Caco-2 (cell line): ENCODE data around the gene PCDH15. TPM values are rescaled to one million over a fixed set of nuclear protein-coding genes. Genes with fewer than 3 reads are reported as not detected.

Source experiments
- BruUV-seq: library from RNA; stranded (reverse); fragments of 400-500 nt; replicated peaks from 2 replicates; lab custom pipeline; 2021; lab: Mats Ljungman, UMichigan
- CTCF ChIA-PET: fragments of 300-600 bp; sonication (Branson Sonifier 250); formaldehyde crosslinking; loops from one replicate; lab custom pipeline; 2022; ENCODE audit warnings: antibody characterized with exemption; lab: Charles Lee
- POLR2A ChIA-PET: fragments of 300-600 bp; sonication (Branson Sonifier 250); formaldehyde crosslinking; loops from one replicate; lab custom pipeline; 2022; ENCODE audit warnings: antibody characterized with exemption; lab: Charles Lee
- DNase-seq, 2 experiments: peaks; one replicate each; pipeline versions ENCODE4 v3.0.0 to v3.0.0-alpha.2; 2020 to 2022
- H3K27me3 ChIP-seq: replicated peaks from 2 replicates; pipeline ENCODE4 v1.6.0; 2011; ENCODE audit warnings: low read length; ENCODE audit not compliant: control insufficient read depth, insufficient read depth
- H3K36me3 ChIP-seq: 2 replicates; pipeline ENCODE4 v1.5.1; 2011; ENCODE audit warnings: low read length; ENCODE audit not compliant: control insufficient read depth, insufficient read depth
- H3K4me1 ChIP-seq: fragments of 250-450 bp; sonication (Bioruptor Pico); 2 replicates; pipeline ENCODE4 v1.5.1; 2020; ENCODE audit warnings: mild to moderate bottlenecking
- H3K4me3 ChIP-seq: 2 replicates; pipeline ENCODE4 v1.5.1; 2011; ENCODE audit warnings: low read depth, mild to moderate bottlenecking, control low read depth, low read length
- H3K9me3 ChIP-seq: fragments of 250-450 bp; sonication (Bioruptor Pico); 2 replicates; pipeline ENCODE4 v1.5.1; 2020; ENCODE audit warnings: mild to moderate bottlenecking, moderate library complexity
- H3K27ac Mint-ChIP-seq: one replicate; pipeline ENCODE4 v1.8.0; 2022; ENCODE audit warnings: mixed read lengths; ENCODE audit not compliant: unreplicated experiment
- H3K27me3 Mint-ChIP-seq: one replicate; pipeline ENCODE4 v1.8.0; 2022; ENCODE audit warnings: mixed read lengths; ENCODE audit not compliant: insufficient read depth, unreplicated experiment
- H3K36me3 Mint-ChIP-seq: one replicate; pipeline ENCODE4 v1.8.0; 2022; ENCODE audit warnings: mild to moderate bottlenecking, mixed read lengths; ENCODE audit not compliant: insufficient read depth, unreplicated experiment
- H3K4me1 Mint-ChIP-seq: one replicate; pipeline ENCODE4 v1.8.0; 2022; ENCODE audit warnings: low read depth, mixed read lengths; ENCODE audit not compliant: unreplicated experiment
- H3K4me3 Mint-ChIP-seq: one replicate; pipeline ENCODE4 v1.8.0; 2022; ENCODE audit warnings: mild to moderate bottlenecking, moderate library complexity, mixed read lengths; ENCODE audit not compliant: unreplicated experiment
- H3K9me3 Mint-ChIP-seq: one replicate; pipeline ENCODE4 v1.8.0; 2022; ENCODE audit warnings: mixed read lengths; ENCODE audit not compliant: unreplicated experiment
- CTCF ChIP-seq, 2 experiments: fragments of 200-600 bp in 1 of 2; IDR thresholded peaks; 1 replicate in 1 of 2; 2 replicates in 1 of 2; pipeline versions ENCODE4 v1.5.1 to v1.8.0; 2011 to 2022; ENCODE audit warnings: antibody characterized with exemption in 1 of 2, control low read depth in 1 of 2, inconsistent platforms in 1 of 2, low read depth in 1 of 2, low read length in 1 of 2, mild to moderate bottlenecking in 1 of 2, moderate library complexity in 1 of 2; ENCODE audit not compliant: insufficient read depth in 1 of 2, severe bottlenecking in 1 of 2, unreplicated experiment in 1 of 2
- intact Hi-C: fragments of 100-400 bp; cut with micrococcal nuclease; formaldehyde crosslinking; loops from one replicate; pipeline ENCODE4 v1.10.0; 2022; ENCODE audit not compliant: unreplicated experiment
- total RNA-seq: library from RNA; stranded (reverse); gene quantifications from 2 replicates; pipeline ENCODE4 v1.2.3, GENCODE V29; 2022

The PCDH15 gene
- total RNA-seq, 1 experiment from 2014 or later = 0.02 TPM

DNA sequence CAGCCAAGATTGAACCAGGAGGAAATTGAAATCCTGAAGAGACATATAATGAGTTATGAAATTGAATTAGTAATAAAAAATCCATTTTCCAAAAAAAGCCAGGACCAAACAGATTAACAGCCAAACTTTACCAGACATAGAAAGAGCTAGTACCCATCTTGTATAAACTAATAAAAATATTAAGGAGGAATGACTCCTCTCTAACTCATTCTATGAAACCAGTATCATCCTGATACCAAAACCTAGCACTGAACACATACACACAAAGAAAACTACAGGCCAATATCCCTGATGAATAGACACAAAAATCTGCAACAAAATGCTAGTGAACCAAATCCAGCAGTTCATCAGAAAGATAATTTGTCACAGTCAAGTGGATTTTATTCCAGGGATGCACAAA, 140.6 kb downstream of the PCDH15 start:
- Histone ChIP-seq H3K36me3 (no peaks in the 10 kb centered on the region), H3K27me3 (no peaks in the 10 kb centered on the region), H3K4me1 (no peaks in the 10 kb centered on the region), H3K9me3 (0 out of 2 replicates have a peak, but pooled peaks cover 3% of the 10 kb centered on the region), H3K4me3 (no peak overlapping the region)
- no peak overlapping the region for H3K27ac Mint-ChIP-seq
- no peak for DNase-seq
- TF ChIP-seq CTCF (IDR thresholded peaks at IDR 0.05; ENCODE audit: insufficient read depth in 1 of 2, low read depth in 1 of 2, low read length in 1 of 2, severe bottlenecking in 1 of 2, unreplicated experiment in 1 of 2) = no peak
- intact Hi-C loops = no loop called here
- POLR2A ChIA-PET = no interaction called here
- H3K36me3 Mint-ChIP-seq = no peaks in the 10 kb centered on the region
- H3K4me3 Mint-ChIP-seq = no peak overlapping the region
- CTCF ChIA-PET = no interaction called here
- no TSS peak for BruUV-seq
- no peaks in the 10 kb centered on the region for H3K27me3 Mint-ChIP-seq
- no peaks in the 10 kb centered on the region for H3K9me3 Mint-ChIP-seq
- no peaks in the 10 kb centered on the region for H3K4me1 Mint-ChIP-seq

DNA sequence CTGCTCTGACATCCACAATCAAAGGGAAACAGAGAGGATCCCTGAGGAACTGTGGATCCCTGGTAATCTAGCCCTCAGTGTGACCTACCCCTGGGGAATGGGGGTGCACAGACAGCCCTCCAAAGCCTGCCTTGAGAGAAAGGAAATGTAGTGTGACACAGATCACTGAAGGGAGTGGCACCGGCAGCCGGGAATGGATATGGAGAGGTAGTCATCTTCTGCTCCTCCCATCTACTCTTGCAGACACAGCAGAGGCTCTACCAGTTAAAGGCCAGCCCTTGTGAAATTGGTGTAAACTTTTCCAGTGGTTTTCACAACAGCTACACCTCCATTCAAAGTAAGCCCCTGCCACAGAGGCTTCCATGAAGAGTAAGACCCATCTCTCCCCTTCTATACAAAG, 144.4 kb downstream of the PCDH15 start:
- H3K27ac Mint-ChIP-seq = no peak overlapping the region
- POLR2A ChIA-PET = no interaction called here

DNA sequence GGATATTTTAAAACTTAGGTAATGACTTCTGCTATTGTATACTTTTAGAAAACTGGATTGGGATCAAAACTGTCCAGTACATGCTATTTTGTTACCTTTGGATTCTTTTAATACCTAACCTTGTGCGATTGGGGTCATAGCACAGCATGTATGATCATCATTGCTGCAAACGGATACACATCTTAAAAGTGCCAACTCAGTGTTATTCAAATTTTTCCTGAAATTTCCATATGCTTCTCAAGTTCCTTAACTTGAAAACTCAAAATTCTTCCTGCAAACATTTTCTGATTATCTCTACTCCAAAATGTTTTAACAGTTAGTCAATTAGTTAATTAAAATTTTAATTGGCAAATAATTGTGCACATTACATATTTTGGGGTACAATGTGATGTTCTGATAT, 147.5 kb downstream of the PCDH15 start:
- H3K4me3 ChIP-seq = no peak overlapping the region
- POLR2A ChIA-PET = no interaction called here
- H3K27me3 ChIP-seq = no peaks in the 10 kb centered on the region
- no peaks in the 10 kb centered on the region for H3K9me3 Mint-ChIP-seq
- no peak overlapping the region for H3K27ac Mint-ChIP-seq
- H3K36me3 Mint-ChIP-seq = no peaks in the 10 kb centered on the region
- H3K27me3 Mint-ChIP-seq = no peaks in the 10 kb centered on the region
- DNase-seq = no peak
- H3K4me3 Mint-ChIP-seq = no peak overlapping the region
- CTCF ChIA-PET = no interaction called here
- intact Hi-C loops = no loop called here
- BruUV-seq = no TSS peak
- TF ChIP-seq CTCF (IDR thresholded peaks at IDR 0.05; ENCODE audit: insufficient read depth in 1 of 2, low read depth in 1 of 2, low read length in 1 of 2, severe bottlenecking in 1 of 2, unreplicated experiment in 1 of 2) = no peak
- no peaks in the 10 kb centered on the region for H3K36me3 ChIP-seq
- no peaks in the 10 kb centered on the region for H3K4me1 ChIP-seq
- H3K4me1 Mint-ChIP-seq = no peaks in the 10 kb centered on the region
- no peaks in the 10 kb centered on the region; the same call in 1 of the 2 replicates for H3K9me3 ChIP-seq

More for the DNA sequence above, 144.4 kb downstream of the PCDH15 start:
- CTCF ChIA-PET = interaction anchor here (0.6 kb wide), 1 partner anchor 34 kb away, joined by 3 read pairs; no protein-coding TSS in a partner anchor
- no peaks in the 10 kb centered on the region for H3K36me3 Mint-ChIP-seq
- H3K9me3 Mint-ChIP-seq = no peaks in the 10 kb centered on the region
- Histone ChIP-seq H3K4me3 (no peak overlapping the region), H3K36me3 (no peaks in the 10 kb centered on the region), H3K4me1 (no peaks in the 10 kb centered on the region), H3K27me3 (no peaks in the 10 kb centered on the region), H3K9me3 (peaks cover 3% of the 10 kb centered on the region; the same call in 1 of the 2 replicates)
- H3K27me3 Mint-ChIP-seq = no peaks in the 10 kb centered on the region
- intact Hi-C loops = no loop called here
- no peak for TF ChIP-seq CTCF (IDR thresholded peaks at IDR 0.05; ENCODE audit: insufficient read depth in 1 of 2, low read depth in 1 of 2, low read length in 1 of 2, severe bottlenecking in 1 of 2, unreplicated experiment in 1 of 2)
- no peak overlapping the region for H3K4me3 Mint-ChIP-seq
- H3K4me1 Mint-ChIP-seq = no peaks in the 10 kb centered on the region
- DNase-seq = no peak
- BruUV-seq = no TSS peak
